ENCODE data around the gene CITED4.
"Not testable (repeated sequence)": the region's sequence is repeated elsewhere in the genome, so short reads cannot be mapped to it uniquely, and the experiment has no call there.

Gene CITED4

GRCh38 chr1:40897513-40897912 lies 35.4 kb upstream of the CITED4 start:
- TF ChIP-seq MAX (IDR thresholded peaks at IDR 0.05; ENCODE audit: low read depth, low read length): no peak
- no peak for TF ChIP-seq POLR2A (IDR thresholded peaks at IDR 0.05; ENCODE audit: extremely low read depth, insufficient read length)
- no peak for TF ChIP-seq CTCF (IDR thresholded peaks at IDR 0.05; ENCODE audit: low read depth, low read length)
- TF ChIP-seq MYC (IDR thresholded peaks at IDR 0.05; ENCODE audit: low read depth, low read length): no peak
- no peak for DNase-seq (ENCODE audit: low read depth)
- no peak overlapping the region for H3K4me3 ChIP-seq (ENCODE audit: low read depth, low read length)

- no peak for DNase-seq (ENCODE audit: low read depth)
- no peak overlapping the region for H3K4me3 ChIP-seq (ENCODE audit: low read depth, low read length)
- no peak for TF ChIP-seq CTCF (IDR thresholded peaks at IDR 0.05; ENCODE audit: low read depth, low read length)
- no peak for TF ChIP-seq MYC (IDR thresholded peaks at IDR 0.05; ENCODE audit: low read depth, low read length)
- TF ChIP-seq MAX (IDR thresholded peaks at IDR 0.05; ENCODE audit: low read depth, low read length): no peak
- TF ChIP-seq POLR2A (IDR thresholded peaks at IDR 0.05; ENCODE audit: extremely low read depth, insufficient read length): no peak
Measured at GRCh38 chr1:40896482-40896881, 34.3 kb upstream of the CITED4 start.

- TF ChIP-seq MYC (IDR thresholded peaks at IDR 0.05; ENCODE audit: low read depth, low read length) (no peak), CTCF (IDR thresholded peaks at IDR 0.05; ENCODE audit: low read depth, low read length) (no peak), POLR2A (IDR thresholded peaks at IDR 0.05; ENCODE audit: extremely low read depth, insufficient read length) (no peak), MAX (IDR thresholded peaks at IDR 0.05; ENCODE audit: low read depth, low read length) (no peak)
- no peak overlapping the region for H3K4me3 ChIP-seq (ENCODE audit: low read depth, low read length)
- DNase-seq (ENCODE audit: low read depth): no peak
Measured at GRCh38 chr1:40895601-40896000, 33.4 kb upstream of the CITED4 start.

GRCh38 chr1:40894858-40895257 lies 32.7 kb upstream of the CITED4 start:
- not testable (repeated sequence) for DNase-seq (ENCODE audit: low read depth); H3K4me3 ChIP-seq (ENCODE audit: low read depth, low read length)

- no peak overlapping the region for H3K4me3 ChIP-seq (ENCODE audit: low read depth, low read length)
- TF ChIP-seq MYC (IDR thresholded peaks at IDR 0.05; ENCODE audit: low read depth, low read length): no peak
- TF ChIP-seq CTCF (IDR thresholded peaks at IDR 0.05; ENCODE audit: low read depth, low read length): no peak
- no peak for TF ChIP-seq MAX (IDR thresholded peaks at IDR 0.05; ENCODE audit: low read depth, low read length)
- no peak for TF ChIP-seq POLR2A (IDR thresholded peaks at IDR 0.05; ENCODE audit: extremely low read depth, insufficient read length)
- DNase-seq (ENCODE audit: low read depth): no peak
Measured at GRCh38 chr1:40894455-40894854, 32.3 kb upstream of the CITED4 start.

- no peak overlapping the region for H3K4me3 ChIP-seq (ENCODE audit: low read depth, low read length)
- no peak for TF ChIP-seq MYC (IDR thresholded peaks at IDR 0.05; ENCODE audit: low read depth, low read length)
- TF ChIP-seq POLR2A (IDR thresholded peaks at IDR 0.05; ENCODE audit: extremely low read depth, insufficient read length): no peak
- TF ChIP-seq MAX (IDR thresholded peaks at IDR 0.05; ENCODE audit: low read depth, low read length): no peak
- TF ChIP-seq CTCF (IDR thresholded peaks at IDR 0.05; ENCODE audit: low read depth, low read length): no peak
- no peak for DNase-seq (ENCODE audit: low read depth)
Measured at GRCh38 chr1:40893946-40894345, 31.8 kb upstream of the CITED4 start.
